Occipital lobe (tissue), 2 donors: ENCODE data around the gene MARCHF10. TPM values are rescaled to one million over a fixed set of nuclear protein-coding genes. Genes with fewer than 3 reads are reported as not detected.

Experiments used
- DNase-seq: peaks from one replicate; lab custom pipeline; 2025; lab: John Stamatoyannopoulos, UW
- total RNA-seq: library from RNA; depleted of rRNA; stranded (reverse); fragments of >200 nt; gene quantifications from one replicate; pipeline ENCODE4 v1.2.3, GENCODE V29; 2014

The MARCHF10 gene
- total RNA-seq, 1 donor from 2014 or later: 0.62 TPM

DNA sequence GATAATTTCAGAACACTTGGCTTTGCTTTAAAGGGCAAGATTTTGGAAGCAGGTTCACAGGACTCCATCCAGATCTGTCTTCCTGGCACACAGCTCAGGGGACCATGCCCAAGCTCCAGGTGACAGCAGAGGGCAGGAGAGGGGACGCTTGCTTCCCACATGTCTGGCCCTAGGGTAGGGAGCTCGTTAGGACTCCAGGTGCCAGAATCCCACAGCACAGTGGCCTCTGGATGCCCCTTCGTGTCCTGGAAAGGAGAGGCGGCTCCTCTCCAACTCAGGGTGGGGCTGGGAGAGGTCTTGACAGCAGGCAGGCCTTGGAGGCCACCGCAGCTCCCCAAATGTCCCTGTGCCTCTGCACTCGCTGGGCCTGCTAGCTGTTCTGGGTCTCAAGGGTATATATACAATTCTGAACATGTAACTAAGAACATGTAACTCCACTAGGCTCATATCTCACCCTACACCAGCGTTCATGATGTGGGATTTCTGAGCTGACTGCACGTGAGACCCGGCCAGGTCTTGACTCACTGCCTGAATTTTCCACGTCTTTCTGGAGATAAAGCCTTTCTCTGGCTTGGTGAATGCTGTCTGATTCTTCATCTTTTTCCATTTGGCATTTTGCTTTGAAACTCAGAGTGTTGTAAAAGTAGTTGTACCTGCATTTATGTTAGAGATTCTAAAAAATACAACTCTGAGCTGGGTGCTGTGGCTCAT lies 52.8 kb downstream of the MARCHF10 start:
- no peak for DNase-seq

- DNase-seq: no peak
Measured at GRCh38 chr17:62754631-62755030, 53.5 kb downstream of the MARCHF10 start.

- no peak for DNase-seq
Measured at GRCh38 chr17:62753562-62753961, 54.6 kb downstream of the MARCHF10 start.

- DNase-seq: no peak
Measured at GRCh38 chr17:62751060-62751691, 56.9 kb downstream of the MARCHF10 start.

GRCh38 chr17:62750631-62751051 lies 57.5 kb downstream of the MARCHF10 start:
- DNase-seq: no peak

DNA sequence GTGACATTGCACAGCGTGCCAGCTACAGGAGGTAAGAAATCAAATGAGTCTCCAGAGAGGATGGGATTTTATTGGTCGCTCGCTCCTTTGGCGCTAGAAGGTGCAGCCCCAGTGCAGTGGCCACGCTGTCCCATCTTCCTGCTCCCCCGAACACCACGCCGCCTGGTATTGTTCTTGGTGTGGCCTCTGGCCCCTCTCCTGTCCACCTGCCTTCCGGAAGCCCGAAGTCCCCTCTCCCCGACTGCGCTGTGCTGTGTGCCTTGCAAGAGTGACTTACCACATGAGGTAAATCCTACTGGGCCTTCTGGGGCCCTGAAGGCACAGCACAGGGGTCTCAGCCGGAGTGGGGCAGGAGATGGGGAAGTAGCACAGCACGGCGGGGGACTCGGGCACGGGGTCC lies 58.2 kb downstream of the MARCHF10 start:
- no peak for DNase-seq

DNA sequence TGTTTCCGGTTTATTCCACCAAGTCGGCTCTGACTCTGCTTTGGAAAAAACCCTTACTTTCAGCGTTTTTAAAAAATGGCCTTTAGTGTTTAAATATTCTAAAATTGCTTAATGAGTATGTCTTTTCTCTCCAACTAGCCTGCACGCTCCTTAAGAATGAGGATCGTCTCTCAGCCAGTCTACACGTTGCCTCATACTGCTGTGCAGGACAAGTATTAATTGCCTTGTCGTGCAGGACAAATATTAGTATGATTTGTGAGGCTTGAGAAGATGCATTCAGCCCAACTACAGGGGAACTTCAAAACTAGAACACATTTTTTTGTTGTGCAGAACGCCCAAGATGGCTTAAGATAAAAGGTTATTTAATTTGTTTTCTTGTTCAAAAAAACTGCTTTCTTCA lies 61.2 kb downstream of the MARCHF10 start:
- DNase-seq: no peak

- no peak for DNase-seq
Measured at GRCh38 chr17:62745806-62746205, 62.3 kb downstream of the MARCHF10 start.

- DNase-seq: no peak
Measured at GRCh38 chr17:62744259-62744658, 63.9 kb downstream of the MARCHF10 start.

GRCh38 chr17:62741290-62741689 lies 66.8 kb downstream of the MARCHF10 start:
- no peak for DNase-seq

DNA sequence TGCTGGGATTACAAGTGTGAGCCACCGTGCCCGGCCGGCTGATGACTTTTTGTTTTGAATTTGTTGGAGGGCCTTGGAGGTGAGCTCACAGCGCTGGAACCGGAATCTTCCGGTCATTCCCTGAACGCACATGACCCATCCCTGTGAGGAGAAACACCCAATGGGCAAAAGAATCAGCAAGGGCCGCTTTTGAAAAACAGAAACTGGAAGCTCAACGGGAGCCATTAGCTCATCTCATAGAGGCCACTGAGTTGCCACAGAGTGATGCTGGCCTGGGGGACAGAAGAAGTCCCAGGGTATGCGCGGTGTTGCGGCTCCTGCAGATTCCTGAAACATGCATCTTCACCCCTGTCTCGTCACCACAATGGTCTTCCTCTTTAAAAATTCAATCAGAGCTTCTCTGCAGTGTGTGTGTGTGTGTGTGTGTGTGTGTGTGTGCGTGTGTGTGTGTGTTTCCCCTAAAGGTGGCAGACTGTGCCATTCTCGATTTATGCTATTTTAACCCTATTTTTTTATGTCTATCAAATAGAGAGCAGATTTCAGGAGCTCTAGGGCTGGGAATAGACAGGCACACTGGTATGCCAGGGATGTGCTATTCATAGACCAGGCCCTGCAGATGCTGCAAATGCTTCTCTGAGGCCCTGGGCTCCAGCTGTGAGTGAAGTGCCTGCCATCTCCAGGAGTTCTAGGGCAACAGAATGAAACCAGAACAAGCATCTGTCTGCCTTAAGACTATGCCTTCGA lies 68.3 kb downstream of the MARCHF10 start:
- DNase-seq: no peak

DNA sequence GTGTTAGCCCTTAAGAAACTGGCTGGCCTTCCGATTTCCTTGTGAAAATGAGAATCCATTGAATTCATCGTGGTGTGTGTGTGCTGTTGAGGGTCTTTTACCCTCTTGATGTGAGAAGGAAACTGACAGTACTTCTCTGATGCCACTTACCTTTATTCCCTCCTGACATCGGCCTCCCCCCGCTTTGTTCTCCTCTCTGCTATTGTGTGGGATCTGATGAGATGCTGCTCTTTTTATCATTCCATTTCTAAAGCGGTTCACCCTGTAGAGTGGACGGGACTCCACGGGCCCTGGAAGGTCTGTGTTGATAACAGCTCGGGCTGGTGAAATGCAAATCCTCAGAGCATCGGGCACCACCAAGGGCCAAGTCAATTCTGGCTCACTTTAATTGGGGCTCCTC lies 69.8 kb downstream of the MARCHF10 start:
- DNase-seq: no peak

GRCh38 chr17:62737513-62737912 lies 70.6 kb downstream of the MARCHF10 start:
- no peak for DNase-seq

GRCh38 chr17:62735044-62735651 lies 73.0 kb downstream of the MARCHF10 start:
- no peak for DNase-seq

GRCh38 chr17:62732125-62732524 lies 76.0 kb downstream of the MARCHF10 start:
- no peak for DNase-seq

DNA sequence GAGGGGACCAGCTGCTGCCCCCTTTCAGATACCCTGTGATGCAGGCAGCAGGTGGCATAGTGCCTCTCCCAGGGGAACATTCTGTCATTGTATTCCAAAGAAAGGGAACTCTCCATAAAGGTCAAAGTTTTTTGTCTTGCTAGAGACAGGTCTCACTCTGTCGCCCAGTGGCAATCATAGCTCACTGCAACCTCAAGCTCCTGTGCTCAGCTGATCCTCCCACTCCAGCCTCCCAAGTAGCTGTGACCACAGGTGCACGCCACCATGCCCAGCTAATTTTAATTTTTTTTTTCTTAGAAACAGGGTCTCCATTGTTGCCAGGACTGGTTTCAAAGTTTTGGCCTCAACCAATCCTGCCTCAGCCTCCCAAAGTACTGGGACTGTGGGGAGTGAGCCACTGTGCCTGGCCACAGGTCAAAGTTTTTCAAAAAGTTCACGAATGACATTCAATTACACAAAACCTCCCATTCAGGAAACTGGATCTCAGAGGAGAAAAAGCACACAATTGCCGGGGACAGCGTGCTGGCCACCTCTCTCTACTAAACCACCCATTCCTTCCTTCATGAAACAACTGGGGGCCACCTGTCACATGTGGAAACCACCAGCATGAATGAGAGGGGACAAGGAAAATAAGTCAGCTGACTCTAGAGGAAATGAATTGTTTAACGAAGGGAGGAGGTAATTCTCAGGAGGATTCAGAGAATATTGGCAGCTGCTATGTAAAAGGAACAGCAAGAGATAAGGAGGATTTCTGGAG lies 80.0 kb downstream of the MARCHF10 start:
- no peak for DNase-seq

DNA sequence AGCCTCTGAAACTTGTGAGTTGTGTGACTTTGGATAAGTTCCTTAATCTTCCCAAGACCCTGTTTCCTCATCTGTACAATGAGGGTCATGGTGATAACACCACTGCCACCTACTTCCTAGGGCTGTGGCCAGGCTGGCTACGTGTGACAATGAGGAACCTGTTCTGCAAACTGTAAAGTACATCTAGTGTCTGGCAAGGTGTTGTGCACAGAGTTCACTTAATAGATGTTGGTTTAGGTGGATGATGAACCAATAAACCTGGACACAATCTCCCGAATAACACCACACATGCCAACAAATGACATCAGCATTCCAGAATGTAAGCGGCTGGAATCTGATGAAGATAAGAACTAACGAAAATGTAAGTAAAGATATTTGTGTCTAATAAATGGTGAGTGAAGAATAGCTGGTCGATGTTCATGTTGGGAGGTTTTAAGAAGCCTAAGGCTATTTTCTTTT lies 82.3 kb downstream of the MARCHF10 start:
- no peak for DNase-seq

GRCh38 chr17:62724398-62725146 lies 83.5 kb downstream of the MARCHF10 start:
- peak; percentile 27 for DNase-seq

DNA sequence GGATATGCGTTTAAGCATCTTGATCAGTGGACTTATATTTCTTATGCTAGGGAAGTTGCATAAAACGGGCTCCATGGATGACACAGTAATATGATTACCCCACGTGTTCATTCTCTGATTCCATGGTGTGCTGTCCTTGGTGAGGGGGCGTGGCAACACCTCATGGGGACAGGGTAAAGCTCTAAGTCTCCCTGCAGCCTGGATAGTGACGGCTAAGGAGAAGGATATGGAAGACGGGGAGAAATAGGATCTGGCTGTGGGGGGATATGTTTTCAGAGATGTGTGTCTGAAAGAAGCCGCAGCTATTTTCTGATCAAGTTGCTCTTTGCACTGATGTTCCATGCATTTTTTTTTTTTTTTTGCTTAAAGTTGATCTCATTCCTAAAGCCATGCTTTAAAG lies 84.3 kb downstream of the MARCHF10 start:
- DNase-seq: peak; percentile 14

DNA sequence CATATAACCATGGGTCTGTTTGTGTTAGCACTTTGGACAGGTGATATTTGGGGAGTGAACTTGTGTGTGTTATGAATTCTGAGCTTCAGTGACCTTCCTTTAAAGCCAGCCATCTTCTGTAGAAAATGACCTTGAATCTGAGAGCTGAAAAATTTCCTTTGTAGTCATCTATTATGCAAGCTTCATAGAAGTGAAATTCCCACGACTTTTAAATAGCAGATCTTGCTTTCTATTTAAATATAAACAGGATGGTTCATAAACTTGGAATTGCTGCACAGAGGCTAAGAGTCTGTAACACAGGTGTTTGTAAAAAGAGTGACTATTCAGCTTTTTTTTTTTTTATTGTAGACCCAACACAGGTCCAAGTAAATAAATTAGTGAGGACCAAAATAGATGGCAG lies 85.5 kb downstream of the MARCHF10 start:
- no peak for DNase-seq
